K562 (cell line): ENCODE measurements around the gene PTPN11. TPM values are rescaled to one million over a fixed set of nuclear protein-coding genes. Genes with fewer than 3 reads are reported as not detected.

Experiments
- ADNP ChIP-seq: fragments of 200-800 bp; sonication (Bioruptor generic); IDR thresholded peaks from 2 replicates; pipeline ENCODE4 v1.6.1; 2016; ENCODE audit warnings: missing genetic modification characterization, missing compliant biosample characterization
- CBX3 ChIP-seq, 2 experiments: IDR thresholded peaks; 1 replicate in 1 of 2; 2 replicates in 1 of 2; pipeline ENCODE4 v1.6.1; 2012; ENCODE audit warnings: inconsistent platforms in 2 of 2, low read length in 2 of 2, borderline replicate concordance in 1 of 2, control low read depth in 1 of 2
- ETV6 ChIP-seq, 3 experiments: fragments of 150-350 bp in 1 of 3; sonication (generic) in 1 of 3; formaldehyde crosslinking in 1 of 3; IDR thresholded peaks; 2 replicates each; pipeline versions ENCODE4 v1.6.1 to v1.8.0; 2014 to 2022; ENCODE audit warnings: borderline replicate concordance in 2 of 3, low read depth in 2 of 3, antibody characterized with exemption in 1 of 3, low read length in 1 of 3, mild to moderate bottlenecking in 1 of 3, missing genetic modification reagents in 1 of 3
- EZH2 ChIP-seq: IDR thresholded peaks from 2 replicates; pipeline ENCODE4 v1.6.1; 2012; ENCODE audit warnings: low read depth, mild to moderate bottlenecking, inconsistent platforms, low read length, borderline replicate concordance
- GABPB1 ChIP-seq: sonication (generic); formaldehyde crosslinking; IDR thresholded peaks from 2 replicates; pipeline ENCODE4 v1.8.0; 2022; ENCODE audit warnings: mild to moderate bottlenecking, missing genetic modification reagents
- GATAD2B ChIP-seq: fragments of 450-650 bp; IDR thresholded peaks from 2 replicates; pipeline ENCODE4 v1.6.1; 2017; ENCODE audit warnings: mild to moderate bottlenecking, borderline replicate concordance
- HDAC6 ChIP-seq: IDR thresholded peaks from 2 replicates; pipeline ENCODE4 v1.6.1; 2012; ENCODE audit warnings: low read depth, mild to moderate bottlenecking, control low read depth, inconsistent platforms, low read length, moderate library complexity
- KLF16 ChIP-seq: IDR thresholded peaks from 2 replicates; pipeline ENCODE4 v1.6.1; 2016; ENCODE audit warnings: antibody characterized with exemption
- NEUROD1 ChIP-seq: fragments of 150-350 bp; IDR thresholded peaks from 2 replicates; pipeline ENCODE4 v1.6.1; 2014; ENCODE audit warnings: borderline replicate concordance, low read length, low read depth; ENCODE audit not compliant: partially characterized antibody
- NFE2L1 ChIP-seq: fragments of 450-650 bp; IDR thresholded peaks from 2 replicates; pipeline ENCODE4 v1.6.1; 2016; ENCODE audit warnings: missing genetic modification characterization, low read depth, mild to moderate bottlenecking, missing compliant biosample characterization, moderate library complexity, borderline replicate concordance
- PURB ChIP-seq: sonication (generic); formaldehyde crosslinking; IDR thresholded peaks from 2 replicates; pipeline ENCODE4 v1.9.0; 2021; ENCODE audit warnings: low read depth, mild to moderate bottlenecking, missing genetic modification reagents
- SMARCE1 ChIP-seq: fragments of 450-650 bp; IDR thresholded peaks from 2 replicates; pipeline ENCODE4 v1.7.1; 2016; ENCODE audit warnings: mild to moderate bottlenecking
- TRIM24 ChIP-seq, 2 experiments: fragments of 450-650 bp; IDR thresholded peaks; 2 replicates each; pipeline ENCODE4 v1.6.1; 2016
- YY1 ChIP-seq, 3 experiments: IDR thresholded peaks; 2 replicates each; pipeline ENCODE4 v1.6.1; 2011; ENCODE audit warnings: low read length in 2 of 3, mild to moderate bottlenecking in 2 of 3, moderate library complexity in 2 of 3, borderline replicate concordance in 1 of 3, control low read depth in 1 of 3, low read depth in 1 of 3; ENCODE audit not compliant: insufficient read depth in 3 of 3, insufficient replicate concordance in 2 of 3, control insufficient read depth in 1 of 3, insufficient read length in 1 of 3; ENCODE audit errors: extremely low read depth in 1 of 3
- ZFX ChIP-seq: sonication (generic); formaldehyde crosslinking; IDR thresholded peaks from 2 replicates; pipeline ENCODE4 v1.8.0; 2022; ENCODE audit warnings: mild to moderate bottlenecking, missing genetic modification reagents, moderate library complexity
- ZNF143 ChIP-seq: sonication (generic); formaldehyde crosslinking; IDR thresholded peaks from 2 replicates; pipeline ENCODE4 v1.9.0; 2022; ENCODE audit warnings: mild to moderate bottlenecking, missing genetic modification reagents
- polyA plus RNA-seq, 8 experiments: library from polyadenylated mRNA; depleted of rRNA in 4 of 8; stranded (reverse) in 5 of 8; unstranded in 3 of 8; fragments of >200 nt; fragmentation: Nextera tagmentation in 2 of 8; fragmentation: Illumina TruSeq in 1 of 8; extraction: Ambion mirVana in 2 of 8; extraction: Trizol in 1 of 8; gene quantifications; 2 replicates each; pipeline versions ENCODE4 v1.2.1 to v1.2.3, GENCODE V29; 2011 to 2014; ENCODE audit warnings: inconsistent platforms in 1 of 8, missing spikeins in 1 of 8
- total RNA-seq, 7 experiments: library from RNA; depleted of rRNA in 6 of 7; stranded (reverse); fragments of >200 nt in 6 of 7; fragmentation: Illumina TruSeq in 2 of 7; extraction: Trizol in 2 of 7; gene quantifications; 2 replicates each; pipeline versions ENCODE4 v1.2.1 to v1.2.3, GENCODE V29; 2011 to 2021; ENCODE audit warnings: low replicate concordance in 1 of 7
- TF ChIP-seq, protein P1 (sequence below): fragments of 450-650 bp; IDR thresholded peaks from 2 replicates; pipeline ENCODE4 v1.6.1; 2017; ENCODE audit warnings: antibody characterized with exemption, mild to moderate bottlenecking
- TF ChIP-seq, protein P2 (sequence below): fragments of 450-650 bp; formaldehyde crosslinking; IDR thresholded peaks from 2 replicates; pipeline ENCODE4 v1.4.0; 2022; ENCODE audit warnings: missing genetic modification characterization
- TF ChIP-seq, protein P3 (sequence below): sonication (generic); formaldehyde crosslinking; IDR thresholded peaks from 2 replicates; pipeline ENCODE4 v1.5.0; 2020; ENCODE audit warnings: missing genetic modification reagents

Gene PTPN11
- total and polyA plus RNA-seq, 9 of the 15 experiments (the other 6 are each of a cell fraction or from before 2014, with no cell fraction given) = 22.5 to 126 (median 79.7) TPM

- TF ChIP-seq, protein P1, sequence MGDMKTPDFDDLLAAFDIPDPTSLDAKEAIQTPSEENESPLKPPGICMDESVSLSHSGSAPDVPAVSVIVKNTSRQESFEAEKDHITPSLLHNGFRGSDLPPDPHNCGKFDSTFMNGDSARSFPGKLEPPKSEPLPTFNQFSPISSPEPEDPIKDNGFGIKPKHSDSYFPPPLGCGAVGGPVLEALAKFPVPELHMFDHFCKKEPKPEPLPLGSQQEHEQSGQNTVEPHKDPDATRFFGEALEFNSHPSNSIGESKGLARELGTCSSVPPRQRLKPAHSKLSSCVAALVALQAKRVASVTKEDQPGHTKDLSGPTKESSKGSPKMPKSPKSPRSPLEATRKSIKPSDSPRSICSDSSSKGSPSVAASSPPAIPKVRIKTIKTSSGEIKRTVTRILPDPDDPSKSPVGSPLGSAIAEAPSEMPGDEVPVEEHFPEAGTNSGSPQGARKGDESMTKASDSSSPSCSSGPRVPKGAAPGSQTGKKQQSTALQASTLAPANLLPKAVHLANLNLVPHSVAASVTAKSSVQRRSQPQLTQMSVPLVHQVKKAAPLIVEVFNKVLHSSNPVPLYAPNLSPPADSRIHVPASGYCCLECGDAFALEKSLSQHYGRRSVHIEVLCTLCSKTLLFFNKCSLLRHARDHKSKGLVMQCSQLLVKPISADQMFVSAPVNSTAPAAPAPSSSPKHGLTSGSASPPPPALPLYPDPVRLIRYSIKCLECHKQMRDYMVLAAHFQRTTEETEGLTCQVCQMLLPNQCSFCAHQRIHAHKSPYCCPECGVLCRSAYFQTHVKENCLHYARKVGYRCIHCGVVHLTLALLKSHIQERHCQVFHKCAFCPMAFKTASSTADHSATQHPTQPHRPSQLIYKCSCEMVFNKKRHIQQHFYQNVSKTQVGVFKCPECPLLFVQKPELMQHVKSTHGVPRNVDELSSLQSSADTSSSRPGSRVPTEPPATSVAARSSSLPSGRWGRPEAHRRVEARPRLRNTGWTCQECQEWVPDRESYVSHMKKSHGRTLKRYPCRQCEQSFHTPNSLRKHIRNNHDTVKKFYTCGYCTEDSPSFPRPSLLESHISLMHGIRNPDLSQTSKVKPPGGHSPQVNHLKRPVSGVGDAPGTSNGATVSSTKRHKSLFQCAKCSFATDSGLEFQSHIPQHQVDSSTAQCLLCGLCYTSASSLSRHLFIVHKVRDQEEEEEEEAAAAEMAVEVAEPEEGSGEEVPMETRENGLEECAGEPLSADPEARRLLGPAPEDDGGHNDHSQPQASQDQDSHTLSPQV = 0 out of 2 replicates have a peak, but pooled peaks have one; percentile 23
- no peak for TF ChIP-seq KLF16
- peak; percentile 30; the same call in 1 of the 2 replicates for TF ChIP-seq SMARCE1
- TF ChIP-seq NEUROD1 = peak; percentile 11
- no peak for TF ChIP-seq PURB (CRISPR knock-in tag)
- peak; percentile 88 for TF ChIP-seq ZNF143 (CRISPR knock-in tag)
- peak; percentile 98 for TF ChIP-seq ADNP
- TF ChIP-seq CBX3 (IDR thresholded peaks at IDR 0.05; ENCODE audit: borderline replicate concordance in 1 of 2, low read length in 2 of 2) = peak in 1 of 2 experiments; percentile 52; a peak in 1 of 3 replicates
- TF ChIP-seq EZH2 = no peak
- no peak for TF ChIP-seq NFE2L1 (tag)
- TF ChIP-seq ETV6 (IDR thresholded peaks at IDR 0.05; ENCODE audit: borderline replicate concordance in 1 of 2, low read depth in 2 of 2, low read length in 1 of 2) = peak in 1 of 2 experiments; percentile 76; a peak in 2 of 4 replicates
- TF ChIP-seq ETV6 (CRISPR knock-in tag; IDR thresholded peaks at IDR 0.05; ENCODE audit: borderline replicate concordance) = no peak
- peak in 1 of 2 experiments; percentile 77; a peak in 2 of 4 replicates for TF ChIP-seq TRIM24 (IDR thresholded peaks at IDR 0.05)
- 0 out of 2 replicates have a peak, but pooled peaks have one; percentile 28 for TF ChIP-seq GATAD2B
- peak; percentile 92 for TF ChIP-seq ZFX (CRISPR knock-in tag)
- TF ChIP-seq, protein P2, sequence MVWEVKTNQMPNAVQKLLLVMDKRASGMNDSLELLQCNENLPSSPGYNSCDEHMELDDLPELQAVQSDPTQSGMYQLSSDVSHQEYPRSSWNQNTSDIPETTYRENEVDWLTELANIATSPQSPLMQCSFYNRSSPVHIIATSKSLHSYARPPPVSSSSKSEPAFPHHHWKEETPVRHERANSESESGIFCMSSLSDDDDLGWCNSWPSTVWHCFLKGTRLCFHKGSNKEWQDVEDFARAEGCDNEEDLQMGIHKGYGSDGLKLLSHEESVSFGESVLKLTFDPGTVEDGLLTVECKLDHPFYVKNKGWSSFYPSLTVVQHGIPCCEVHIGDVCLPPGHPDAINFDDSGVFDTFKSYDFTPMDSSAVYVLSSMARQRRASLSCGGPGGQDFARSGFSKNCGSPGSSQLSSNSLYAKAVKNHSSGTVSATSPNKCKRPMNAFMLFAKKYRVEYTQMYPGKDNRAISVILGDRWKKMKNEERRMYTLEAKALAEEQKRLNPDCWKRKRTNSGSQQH = no peak; the same call in 1 of the 2 replicates
- TF ChIP-seq, protein P3, sequence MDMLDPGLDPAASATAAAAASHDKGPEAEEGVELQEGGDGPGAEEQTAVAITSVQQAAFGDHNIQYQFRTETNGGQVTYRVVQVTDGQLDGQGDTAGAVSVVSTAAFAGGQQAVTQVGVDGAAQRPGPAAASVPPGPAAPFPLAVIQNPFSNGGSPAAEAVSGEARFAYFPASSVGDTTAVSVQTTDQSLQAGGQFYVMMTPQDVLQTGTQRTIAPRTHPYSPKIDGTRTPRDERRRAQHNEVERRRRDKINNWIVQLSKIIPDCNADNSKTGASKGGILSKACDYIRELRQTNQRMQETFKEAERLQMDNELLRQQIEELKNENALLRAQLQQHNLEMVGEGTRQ (CRISPR knock-in tag) = no peak
- TF ChIP-seq YY1 (IDR thresholded peaks at IDR 0.05; ENCODE audit: borderline replicate concordance in 1 of 3, control insufficient read depth in 1 of 3, extremely low read depth in 1 of 3, insufficient read depth in 3 of 3, insufficient read length in 1 of 3, insufficient replicate concordance in 2 of 3, low read depth in 1 of 3, low read length in 2 of 3) = no peak
- TF ChIP-seq HDAC6 = no peak
- TF ChIP-seq GABPB1 (CRISPR knock-in tag) = peak; percentile 90
Observed at GRCh38 chr12:112409064-112409905, 9.5 kb upstream of the PTPN11 start, which contains the start of gene RPL6 (continued).
